ENCODE measurements around the gene CAPN7. TPM values are rescaled to one million over a fixed set of nuclear protein-coding genes. Genes with fewer than 3 reads are reported as not detected.
"Not testable (repeated sequence)": the region's sequence is repeated elsewhere in the genome, so short reads cannot be mapped to it uniquely, and the experiment has no call there.

CAPN7 gene
- total RNA-seq (10 to 100 TPM; 62.2 to 82.5 (median 74.6) TPM), total RNA-seq (32.5 to 152 (median 76.2) reads per million in 29 experiments)
- total RNA-seq (2013): 57.3 TPM

GRCh38 chr3:15205934-15206661, at the start of gene CAPN7:
CAPN7 (plus strand) TSS chr3:15206246; CDS start chr3:15206496, 250 bp downstream.
- H3K4me3 Mint-ChIP-seq: peak within 1 kb of the TSS; percentile 88 to 93 (median 91)
- peak; percentile 85 to 98 (median 91) for DNase-seq
- POLR2A ChIA-PET: interaction anchor here (0.6 to 2.1 kb wide), 13 partner anchors 11 to 1171 kb away, joined by 3 to 5 read pairs (median 3); partner anchors contain the start of genes CCDC174 (in 1 of the 2) and RBSN (in 1 of the 2)
- Histone ChIP-seq H3K27me3 (replicated peaks in 1 of 2; ENCODE audit: control insufficient read depth in 2 of 2, extremely low read depth in 1 of 2, insufficient read depth in 2 of 2, low read length in 1 of 2) (no peaks in the 10 kb centered on the region), H3K4me3 (ENCODE audit: control insufficient read depth in 1 of 2, extremely low read depth in 1 of 2, low read length in 1 of 2) (peak within 1 kb of the TSS; percentile 86 to 87), H3K36me3 (ENCODE audit: control insufficient read depth in 2 of 2, extremely low read depth in 1 of 2, insufficient read depth in 1 of 2, low read length in 1 of 2) (peaks cover 0 to 6% of the 10 kb centered on the region in 2 donors), H3K4me1 (ENCODE audit: control insufficient read depth in 1 of 2, extremely low read depth in 1 of 2, insufficient read depth in 2 of 2, low read length in 2 of 2) (peaks cover 17 to 20% of the 10 kb centered on the region in 2 experiments), H3K9me3 (no peaks in the 10 kb centered on the region), H3K27ac (ENCODE audit: low read length) (peak within 1 kb of the TSS; percentile 80)
- CTCF ChIA-PET: interaction anchor here in 1 of 2 donors (0.8 to 6.4 kb wide), 18 partner anchors 11 to 1059 kb away, joined by 3 to 82 read pairs (median 4); partner anchors contain the start of genes DPH3, EAF1, METTL6 and OXNAD1
- peak within 1 kb of the TSS; percentile 93 for H3K27ac Mint-ChIP-seq
- peak; percentile 90 to 96 (median 93) for ATAC-seq (replicated peaks in 1 of 4)
- H3K4me1 Mint-ChIP-seq: peaks cover 34 to 45% (median 38%) of the 10 kb centered on the region in 3 donors
- H3K27me3 Mint-ChIP-seq: no peaks in the 10 kb centered on the region
- no peaks in the 10 kb centered on the region for H3K9me3 Mint-ChIP-seq
- WGBS (ENCODE audit: insufficient coverage): under 1% methylated on average over 91 of the region's 92 CpGs
- peaks cover 2% of the 10 kb centered on the region for H3K36me3 Mint-ChIP-seq

DNA sequence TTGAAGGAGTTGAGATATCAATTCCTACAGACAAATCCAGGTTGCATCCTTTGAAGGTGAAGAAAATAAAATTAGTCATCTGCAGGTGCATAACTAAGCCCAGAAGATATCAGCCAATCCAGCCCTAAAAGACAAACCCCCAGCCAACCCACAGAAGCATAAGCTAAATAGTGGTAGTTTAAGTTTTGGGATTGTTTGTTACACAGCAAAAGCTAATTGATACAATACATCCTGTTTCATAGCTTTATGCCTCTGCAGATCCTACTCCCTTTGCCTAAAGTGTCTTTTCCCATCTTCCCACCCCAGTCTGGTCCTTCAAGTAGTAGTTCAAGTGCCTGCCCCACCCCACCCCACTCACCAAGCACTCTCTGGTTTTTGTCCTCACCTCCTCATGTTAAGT, 48.6 kb upstream of the CAPN7 start:
- no peak overlapping the region for H3K4me3 Mint-ChIP-seq
- no peak for DNase-seq
- no peaks in the 10 kb centered on the region for H3K36me3 Mint-ChIP-seq
- Histone ChIP-seq H3K4me3 (ENCODE audit: control insufficient read depth in 1 of 2, extremely low read depth in 1 of 2, low read length in 1 of 2) (no peak overlapping the region), H3K27ac (ENCODE audit: low read length) (no peak overlapping the region), H3K4me1 (ENCODE audit: control insufficient read depth in 1 of 2, extremely low read depth in 1 of 2, insufficient read depth in 2 of 2, low read length in 2 of 2) (no peaks in the 10 kb centered on the region), H3K9me3 (no peaks in the 10 kb centered on the region), H3K27me3 (replicated peaks in 1 of 2; ENCODE audit: control insufficient read depth in 2 of 2, extremely low read depth in 1 of 2, insufficient read depth in 2 of 2, low read length in 1 of 2) (peaks cover 0 to 3% of the 10 kb centered on the region in 2 experiments), H3K36me3 (ENCODE audit: control insufficient read depth in 2 of 2, extremely low read depth in 1 of 2, insufficient read depth in 1 of 2, low read length in 1 of 2) (no peaks in the 10 kb centered on the region)
- ChIA-PET CTCF (interaction anchor here in 1 of 2 donors (0.6 kb wide), 1 partner anchor 288 kb away, joined by 4 read pairs; no protein-coding TSS in a partner anchor), POLR2A (interaction anchor here (0.6 kb wide), 2 partner anchors 121 to 366 kb away, joined by 3 read pairs; no protein-coding TSS in a partner anchor)
- H3K4me1 Mint-ChIP-seq: peaks cover 0 to 4% (median 3%) of the 10 kb centered on the region in 3 donors
- no peak for ATAC-seq (replicated peaks in 1 of 4)
- no peak overlapping the region for H3K27ac Mint-ChIP-seq
- peaks cover 0 to 8% (median 0%) of the 10 kb centered on the region in 3 donors for H3K9me3 Mint-ChIP-seq
- H3K27me3 Mint-ChIP-seq: peaks cover 25 to 32% of the 10 kb centered on the region in 2 donors

DNA sequence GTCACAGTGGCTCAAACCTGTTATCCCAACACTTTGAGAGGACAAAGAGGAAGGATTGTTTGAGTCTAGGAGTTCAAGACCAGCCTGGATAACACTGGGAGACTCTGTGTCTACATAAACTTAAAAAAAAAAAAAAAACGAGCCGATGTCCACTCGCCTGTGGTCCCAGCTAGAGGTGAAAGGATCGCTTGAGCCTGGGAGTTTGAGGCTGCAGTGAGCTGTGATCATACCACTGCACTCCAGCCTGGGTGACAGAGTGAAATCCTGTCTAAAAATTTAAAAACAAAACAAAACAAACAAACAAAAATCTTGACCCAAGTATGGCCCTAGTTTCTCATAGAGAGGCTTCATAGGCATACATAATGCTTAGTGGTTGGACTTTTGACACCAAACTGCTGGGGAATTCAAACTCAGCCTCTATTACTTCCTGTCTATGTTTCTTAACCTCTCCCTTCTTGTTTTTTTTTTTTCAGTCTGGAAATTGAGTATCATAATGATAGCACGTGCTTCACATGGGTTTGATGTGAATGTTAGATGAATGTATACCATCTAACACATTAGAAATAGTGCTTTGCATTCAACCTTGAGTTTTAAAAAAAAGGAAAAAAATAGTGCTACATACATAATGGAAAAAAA, 46.4 kb upstream of the CAPN7 start:
- Mint-ChIP-seq H3K36me3 (no peaks in the 10 kb centered on the region), H3K9me3 (peaks cover 0 to 8% (median 0%) of the 10 kb centered on the region in 3 donors), H3K27me3 (peaks cover 13 to 21% of the 10 kb centered on the region in 2 donors), H3K4me1 (peaks cover 0 to 4% (median 3%) of the 10 kb centered on the region in 3 donors), H3K27ac (no peak overlapping the region), H3K4me3 (no peak overlapping the region)
- CTCF ChIA-PET: interaction anchor here in 1 of 2 donors (0.7 kb wide), 1 partner anchor 859 kb away, joined by 3 read pairs; no protein-coding TSS in a partner anchor
- DNase-seq: peak in 1 of 35 experiments; percentile 4
- H3K4me3 ChIP-seq (ENCODE audit: control insufficient read depth in 1 of 2, extremely low read depth in 1 of 2, low read length in 1 of 2): no peak overlapping the region
- H3K4me1 ChIP-seq (ENCODE audit: control insufficient read depth in 1 of 2, extremely low read depth in 1 of 2, insufficient read depth in 2 of 2, low read length in 2 of 2): no peaks in the 10 kb centered on the region
- H3K36me3 ChIP-seq (ENCODE audit: control insufficient read depth in 2 of 2, extremely low read depth in 1 of 2, insufficient read depth in 1 of 2, low read length in 1 of 2): no peaks in the 10 kb centered on the region
- WGBS (ENCODE audit: insufficient coverage): no CpG with 5 or more reads among the region's 5 CpGs
- peak in 1 of 4 experiments; percentile 36 for ATAC-seq (replicated peaks in 1 of 4)
- peaks cover 0 to 3% of the 10 kb centered on the region in 2 experiments for H3K27me3 ChIP-seq (replicated peaks in 1 of 2; ENCODE audit: control insufficient read depth in 2 of 2, extremely low read depth in 1 of 2, insufficient read depth in 2 of 2, low read length in 1 of 2)
- H3K27ac ChIP-seq (ENCODE audit: low read length): no peak overlapping the region
- H3K9me3 ChIP-seq: no peaks in the 10 kb centered on the region
- POLR2A ChIA-PET: no interaction called here

GRCh38 chr3:15160662-15161061, 45.4 kb upstream of the CAPN7 start:
- no peak for ATAC-seq (replicated peaks in 1 of 4)
- H3K4me1 ChIP-seq (ENCODE audit: control insufficient read depth in 1 of 2, extremely low read depth in 1 of 2, insufficient read depth in 2 of 2, low read length in 2 of 2): no peaks in the 10 kb centered on the region
- Mint-ChIP-seq H3K27ac (no peak overlapping the region), H3K27me3 (peaks cover 4 to 12% of the 10 kb centered on the region in 2 donors), H3K9me3 (peaks cover 0 to 8% (median 1%) of the 10 kb centered on the region in 3 donors), H3K4me3 (no peak overlapping the region), H3K36me3 (no peaks in the 10 kb centered on the region), H3K4me1 (peaks cover 0 to 4% (median 3%) of the 10 kb centered on the region in 3 donors)
- POLR2A ChIA-PET: no interaction called here
- DNase-seq: no peak
- H3K36me3 ChIP-seq (ENCODE audit: control insufficient read depth in 2 of 2, extremely low read depth in 1 of 2, insufficient read depth in 1 of 2, low read length in 1 of 2): no peaks in the 10 kb centered on the region
- H3K4me3 ChIP-seq (ENCODE audit: control insufficient read depth in 1 of 2, extremely low read depth in 1 of 2, low read length in 1 of 2): no peak overlapping the region
- no peak overlapping the region for H3K27ac ChIP-seq (ENCODE audit: low read length)
- CTCF ChIA-PET: no interaction called here
- no peaks in the 10 kb centered on the region for H3K9me3 ChIP-seq
- H3K27me3 ChIP-seq (replicated peaks in 1 of 2; ENCODE audit: control insufficient read depth in 2 of 2, extremely low read depth in 1 of 2, insufficient read depth in 2 of 2, low read length in 1 of 2): peaks cover 0 to under 1% of the 10 kb centered on the region in 2 experiments
- WGBS (ENCODE audit: insufficient coverage): 100% methylated on average over 1 of the region's 3 CpGs

- peaks cover 0 to 4% (median 3%) of the 10 kb centered on the region in 3 donors for H3K4me1 Mint-ChIP-seq
- CTCF ChIA-PET: no interaction called here
Measured at GRCh38 chr3:15161133-15161532, 44.9 kb upstream of the CAPN7 start.

GRCh38 chr3:15163656-15164055, 42.4 kb upstream of the CAPN7 start:
- H3K9me3 Mint-ChIP-seq; H3K27ac Mint-ChIP-seq; CTCF ChIA-PET; H3K9me3 ChIP-seq; H3K36me3 ChIP-seq (ENCODE audit: control insufficient read depth in 2 of 2, extremely low read depth in 1 of 2, insufficient read depth in 1 of 2, low read length in 1 of 2); H3K4me1 ChIP-seq (ENCODE audit: control insufficient read depth in 1 of 2, extremely low read depth in 1 of 2, insufficient read depth in 2 of 2, low read length in 2 of 2); H3K27me3 Mint-ChIP-seq; H3K4me3 Mint-ChIP-seq; H3K27ac ChIP-seq (ENCODE audit: low read length); H3K27me3 ChIP-seq (replicated peaks in 1 of 2; ENCODE audit: control insufficient read depth in 2 of 2, extremely low read depth in 1 of 2, insufficient read depth in 2 of 2, low read length in 1 of 2); ATAC-seq (replicated peaks in 1 of 4); H3K4me1 Mint-ChIP-seq; H3K4me3 ChIP-seq (ENCODE audit: control insufficient read depth in 1 of 2, extremely low read depth in 1 of 2, low read length in 1 of 2); H3K36me3 Mint-ChIP-seq; DNase-seq: not testable (repeated sequence)
- POLR2A ChIA-PET: interaction anchor here in 1 of 2 donors (0.6 kb wide), 1 partner anchor 1906 kb away, joined by 3 read pairs; no protein-coding TSS in a partner anchor
- 95% methylated on average over 6 of the region's 24 CpGs for WGBS (ENCODE audit: insufficient coverage)

More at GRCh38 chr3:15161133-15161532, 44.9 kb upstream of the CAPN7 start:
- no peak overlapping the region for H3K27ac ChIP-seq (ENCODE audit: low read length)
- H3K9me3 ChIP-seq: no peaks in the 10 kb centered on the region
- no peak for DNase-seq
- POLR2A ChIA-PET: no interaction called here
- H3K36me3 ChIP-seq (ENCODE audit: control insufficient read depth in 2 of 2, extremely low read depth in 1 of 2, insufficient read depth in 1 of 2, low read length in 1 of 2): no peaks in the 10 kb centered on the region
- Mint-ChIP-seq H3K36me3 (no peaks in the 10 kb centered on the region), H3K27ac (no peak overlapping the region), H3K4me3 (no peak overlapping the region), H3K9me3 (peaks cover 0 to 8% (median 1%) of the 10 kb centered on the region in 3 donors), H3K27me3 (peaks cover 4 to 13% of the 10 kb centered on the region in 2 donors)
- ATAC-seq (replicated peaks in 1 of 4): no peak
- no peaks in the 10 kb centered on the region for H3K27me3 ChIP-seq (replicated peaks in 1 of 2; ENCODE audit: control insufficient read depth in 2 of 2, extremely low read depth in 1 of 2, insufficient read depth in 2 of 2, low read length in 1 of 2)
- no CpG with 5 or more reads among the region's 1 CpG for WGBS (ENCODE audit: insufficient coverage)
- H3K4me1 ChIP-seq (ENCODE audit: control insufficient read depth in 1 of 2, extremely low read depth in 1 of 2, insufficient read depth in 2 of 2, low read length in 2 of 2): no peaks in the 10 kb centered on the region
- H3K4me3 ChIP-seq (ENCODE audit: control insufficient read depth in 1 of 2, extremely low read depth in 1 of 2, low read length in 1 of 2): no peak overlapping the region

Data from T-cell (primary cell).